ENCODE results near the gene TTN.

DNA sequence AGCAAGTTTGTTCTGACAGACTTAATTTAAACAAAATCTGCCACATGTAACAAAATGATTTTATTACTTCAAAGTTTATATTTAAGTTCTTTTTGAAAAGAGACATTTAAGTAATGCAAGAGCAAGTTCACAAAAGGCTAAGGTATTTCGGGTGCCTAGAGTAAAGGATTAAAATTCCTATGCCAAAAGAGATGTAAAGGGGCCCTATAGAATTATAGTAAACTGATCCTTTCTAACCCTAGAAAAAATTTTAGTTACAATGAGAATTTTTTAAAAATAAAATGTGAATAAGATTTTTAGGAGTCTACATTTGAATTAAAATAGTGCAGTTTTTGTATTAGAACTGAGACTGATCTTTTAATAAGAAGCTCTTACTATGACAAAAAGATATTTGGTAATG is 179.8 kb downstream of the TTN start:
- TF ChIP-seq, protein P1, sequence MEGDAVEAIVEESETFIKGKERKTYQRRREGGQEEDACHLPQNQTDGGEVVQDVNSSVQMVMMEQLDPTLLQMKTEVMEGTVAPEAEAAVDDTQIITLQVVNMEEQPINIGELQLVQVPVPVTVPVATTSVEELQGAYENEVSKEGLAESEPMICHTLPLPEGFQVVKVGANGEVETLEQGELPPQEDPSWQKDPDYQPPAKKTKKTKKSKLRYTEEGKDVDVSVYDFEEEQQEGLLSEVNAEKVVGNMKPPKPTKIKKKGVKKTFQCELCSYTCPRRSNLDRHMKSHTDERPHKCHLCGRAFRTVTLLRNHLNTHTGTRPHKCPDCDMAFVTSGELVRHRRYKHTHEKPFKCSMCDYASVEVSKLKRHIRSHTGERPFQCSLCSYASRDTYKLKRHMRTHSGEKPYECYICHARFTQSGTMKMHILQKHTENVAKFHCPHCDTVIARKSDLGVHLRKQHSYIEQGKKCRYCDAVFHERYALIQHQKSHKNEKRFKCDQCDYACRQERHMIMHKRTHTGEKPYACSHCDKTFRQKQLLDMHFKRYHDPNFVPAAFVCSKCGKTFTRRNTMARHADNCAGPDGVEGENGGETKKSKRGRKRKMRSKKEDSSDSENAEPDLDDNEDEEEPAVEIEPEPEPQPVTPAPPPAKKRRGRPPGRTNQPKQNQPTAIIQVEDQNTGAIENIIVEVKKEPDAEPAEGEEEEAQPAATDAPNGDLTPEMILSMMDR (conservative IDR thresholded peaks at IDR 0.05 in 1 of 2, IDR thresholded peaks at IDR 0.05 in 1 of 2; ENCODE audit: extremely low read depth in 1 of 2, insufficient read depth in 1 of 2, low read depth in 1 of 2, low read length in 2 of 2), result no peak
- no peak for TF ChIP-seq EZH2 (IDR thresholded peaks at IDR 0.05; ENCODE audit: borderline replicate concordance, low read length)
